ENCODE measurements around the gene ITIH4.

DNA sequence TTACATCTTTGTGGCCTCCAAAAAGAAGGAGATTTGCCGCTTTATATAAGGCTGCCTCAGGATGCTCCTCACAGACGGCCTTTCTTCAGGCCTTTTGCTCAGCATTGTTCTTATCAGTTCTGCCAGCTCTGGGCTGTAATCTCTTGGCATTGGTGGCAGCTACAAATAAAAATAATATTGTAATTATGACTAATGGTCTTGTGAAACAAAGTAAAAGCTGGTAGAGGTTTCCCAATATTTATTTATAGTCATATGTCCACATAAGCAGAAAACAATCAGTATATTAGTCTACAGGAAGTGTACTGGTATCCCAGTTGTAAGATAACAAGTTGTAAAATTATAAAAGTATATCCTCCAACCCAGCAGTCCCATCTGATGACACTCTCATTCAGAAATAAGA lies 67.0 kb downstream of the ITIH4 start:
- TF ChIP-seq, protein P1, sequence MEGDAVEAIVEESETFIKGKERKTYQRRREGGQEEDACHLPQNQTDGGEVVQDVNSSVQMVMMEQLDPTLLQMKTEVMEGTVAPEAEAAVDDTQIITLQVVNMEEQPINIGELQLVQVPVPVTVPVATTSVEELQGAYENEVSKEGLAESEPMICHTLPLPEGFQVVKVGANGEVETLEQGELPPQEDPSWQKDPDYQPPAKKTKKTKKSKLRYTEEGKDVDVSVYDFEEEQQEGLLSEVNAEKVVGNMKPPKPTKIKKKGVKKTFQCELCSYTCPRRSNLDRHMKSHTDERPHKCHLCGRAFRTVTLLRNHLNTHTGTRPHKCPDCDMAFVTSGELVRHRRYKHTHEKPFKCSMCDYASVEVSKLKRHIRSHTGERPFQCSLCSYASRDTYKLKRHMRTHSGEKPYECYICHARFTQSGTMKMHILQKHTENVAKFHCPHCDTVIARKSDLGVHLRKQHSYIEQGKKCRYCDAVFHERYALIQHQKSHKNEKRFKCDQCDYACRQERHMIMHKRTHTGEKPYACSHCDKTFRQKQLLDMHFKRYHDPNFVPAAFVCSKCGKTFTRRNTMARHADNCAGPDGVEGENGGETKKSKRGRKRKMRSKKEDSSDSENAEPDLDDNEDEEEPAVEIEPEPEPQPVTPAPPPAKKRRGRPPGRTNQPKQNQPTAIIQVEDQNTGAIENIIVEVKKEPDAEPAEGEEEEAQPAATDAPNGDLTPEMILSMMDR (conservative IDR thresholded peaks at IDR 0.05; ENCODE audit: low read depth, low read length): no peak
- TF ChIP-seq EZH2phosphoT487 (IDR thresholded peaks at IDR 0.05; ENCODE audit: borderline replicate concordance, low read length) (no peak), EZH2 (IDR thresholded peaks at IDR 0.05; ENCODE audit: low read length, unreplicated experiment) (no peak)

Measured in PC-3 (cell line).